ENCODE data around the gene GAPDH.

DNA sequence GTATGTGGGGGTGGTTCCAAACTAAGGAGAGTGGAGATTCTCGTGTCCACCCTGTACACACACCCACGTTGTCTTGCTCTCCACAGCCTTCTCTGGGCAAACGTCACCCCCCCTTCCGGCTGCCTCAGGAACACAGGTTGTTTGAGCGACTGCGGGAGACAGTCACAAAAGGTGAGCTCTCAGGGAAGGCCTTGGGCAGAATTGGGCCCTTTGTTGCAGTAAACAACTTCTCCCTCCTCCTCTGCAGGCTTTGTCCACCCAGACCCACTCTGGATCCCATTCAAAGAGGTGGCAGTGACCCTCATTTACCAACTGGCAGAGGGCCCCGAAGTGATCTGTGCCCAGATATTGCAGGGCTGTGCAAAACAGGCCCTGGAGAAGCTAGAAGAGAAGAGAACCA is 8.1 kb upstream of the GAPDH start:
- no peak for TF ChIP-seq POLR2A (IDR thresholded peaks at IDR 0.05)
- TF ChIP-seq, protein P1, sequence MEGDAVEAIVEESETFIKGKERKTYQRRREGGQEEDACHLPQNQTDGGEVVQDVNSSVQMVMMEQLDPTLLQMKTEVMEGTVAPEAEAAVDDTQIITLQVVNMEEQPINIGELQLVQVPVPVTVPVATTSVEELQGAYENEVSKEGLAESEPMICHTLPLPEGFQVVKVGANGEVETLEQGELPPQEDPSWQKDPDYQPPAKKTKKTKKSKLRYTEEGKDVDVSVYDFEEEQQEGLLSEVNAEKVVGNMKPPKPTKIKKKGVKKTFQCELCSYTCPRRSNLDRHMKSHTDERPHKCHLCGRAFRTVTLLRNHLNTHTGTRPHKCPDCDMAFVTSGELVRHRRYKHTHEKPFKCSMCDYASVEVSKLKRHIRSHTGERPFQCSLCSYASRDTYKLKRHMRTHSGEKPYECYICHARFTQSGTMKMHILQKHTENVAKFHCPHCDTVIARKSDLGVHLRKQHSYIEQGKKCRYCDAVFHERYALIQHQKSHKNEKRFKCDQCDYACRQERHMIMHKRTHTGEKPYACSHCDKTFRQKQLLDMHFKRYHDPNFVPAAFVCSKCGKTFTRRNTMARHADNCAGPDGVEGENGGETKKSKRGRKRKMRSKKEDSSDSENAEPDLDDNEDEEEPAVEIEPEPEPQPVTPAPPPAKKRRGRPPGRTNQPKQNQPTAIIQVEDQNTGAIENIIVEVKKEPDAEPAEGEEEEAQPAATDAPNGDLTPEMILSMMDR (IDR thresholded peaks at IDR 0.05): no peak
- no peak for TF ChIP-seq POLR2AphosphoS5 (IDR thresholded peaks at IDR 0.05; ENCODE audit: insufficient read depth in 1 of 2, low read depth in 1 of 2)
